Measurements from ENCODE around the gene WDR82. TPM values are rescaled to one million over a fixed set of nuclear protein-coding genes. Genes with fewer than 3 reads are reported as not detected.

WDR82 gene
- total RNA-seq, 4 donors from 2014 or later = 49.5 to 60.3 (median 56.3) TPM

- WGBS, 2 donors = 91 to 92% methylated on average over 1 of the region's 1 CpG
- TF ChIP-seq POLR2A (IDR thresholded peaks at IDR 0.05) (no peak), CTCF (IDR thresholded peaks at IDR 0.05) (no peak)
- H3K4me3 ChIP-seq (ENCODE audit: low read depth, poor library complexity, severe bottlenecking) = no peak overlapping the region
- no peak for DNase-seq (ENCODE audit: low spot score in 2 of 2)
- intact Hi-C loops (cut with DNase I; ENCODE audit: low total_unique reads) = no loop called here
These were observed 28.3 kb downstream of the WDR82 start for GRCh38 chr3:52250122-52250521.

DNA sequence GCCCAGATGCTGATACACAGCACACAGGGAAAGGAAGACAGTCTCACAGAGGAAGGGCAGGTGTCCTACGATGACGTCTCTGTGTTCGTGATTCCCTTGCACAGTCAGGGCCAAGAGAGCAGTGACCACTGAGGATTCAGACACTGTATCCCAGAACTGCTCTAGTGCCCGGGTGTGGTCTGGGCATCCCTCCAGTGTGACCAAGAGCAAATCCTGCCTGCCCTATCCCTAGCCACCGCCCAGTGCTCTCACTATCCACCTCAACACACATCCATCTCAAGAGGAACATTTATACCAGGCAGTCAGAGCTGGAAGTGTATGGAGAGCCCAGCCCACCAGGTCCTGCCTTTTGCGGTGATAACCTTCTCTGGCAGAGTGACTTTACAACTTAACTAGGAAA lies 28.8 kb downstream of the WDR82 start:
- WGBS, 2 donors = 82 to 85% methylated on average over 6 of the region's 6 CpGs
- DNase-seq (ENCODE audit: low spot score in 2 of 2) = peak in 1 of 2 donors; percentile 60
- TF ChIP-seq CTCF (IDR thresholded peaks at IDR 0.05) = no peak
- TF ChIP-seq POLR2A (IDR thresholded peaks at IDR 0.05) = no peak
- no peak overlapping the region for H3K4me3 ChIP-seq (ENCODE audit: low read depth, poor library complexity, severe bottlenecking)
- intact Hi-C loops (cut with DNase I; ENCODE audit: low total_unique reads) = no loop called here

DNA sequence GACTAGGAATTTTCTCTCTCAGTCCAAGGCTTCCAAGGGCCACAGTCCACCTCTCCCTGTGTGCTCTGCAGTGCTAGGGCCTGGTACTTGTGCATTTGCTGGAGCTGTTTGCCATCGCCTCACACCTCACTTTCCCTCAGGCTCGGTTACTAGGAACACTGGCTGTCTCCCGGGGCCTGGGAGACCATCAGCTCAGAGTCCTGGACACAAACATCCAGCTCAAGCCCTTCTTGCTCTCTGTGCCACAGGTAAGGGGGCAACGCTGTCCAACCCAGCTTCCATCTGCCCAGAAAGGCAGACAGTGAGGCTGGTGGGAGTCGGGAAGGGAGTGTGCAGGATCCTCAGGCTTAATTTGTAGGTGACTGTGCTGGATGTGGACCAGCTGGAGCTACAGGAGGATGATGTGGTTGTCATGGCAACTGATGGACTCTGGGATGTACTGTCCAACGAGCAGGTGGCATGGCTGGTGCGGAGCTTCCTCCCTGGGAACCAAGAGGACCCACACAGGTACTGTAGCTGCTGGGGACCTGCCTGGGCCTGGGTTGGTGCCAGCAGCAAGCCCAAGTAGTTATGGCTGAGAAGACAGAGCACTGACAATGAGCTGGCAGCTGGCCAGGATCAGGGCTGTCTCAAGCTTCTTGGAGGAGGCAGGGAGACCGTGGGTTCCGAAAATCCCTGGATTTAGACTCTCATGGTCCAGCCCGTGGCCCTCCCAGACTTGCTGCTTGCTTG lies 29.5 kb downstream of the WDR82 start:
- WGBS, 2 donors = 75 to 80% methylated on average over 10 of the region's 10 CpGs
- DNase-seq (ENCODE audit: low spot score in 2 of 2) = peak in 1 of 2 donors; percentile 87
- H3K4me3 ChIP-seq (ENCODE audit: low read depth, poor library complexity, severe bottlenecking) = no peak overlapping the region
- TF ChIP-seq CTCF (IDR thresholded peaks at IDR 0.05) (no peak), POLR2A (IDR thresholded peaks at IDR 0.05) (no peak)
- intact Hi-C loops (cut with DNase I; ENCODE audit: low total_unique reads) = no loop called here

DNA sequence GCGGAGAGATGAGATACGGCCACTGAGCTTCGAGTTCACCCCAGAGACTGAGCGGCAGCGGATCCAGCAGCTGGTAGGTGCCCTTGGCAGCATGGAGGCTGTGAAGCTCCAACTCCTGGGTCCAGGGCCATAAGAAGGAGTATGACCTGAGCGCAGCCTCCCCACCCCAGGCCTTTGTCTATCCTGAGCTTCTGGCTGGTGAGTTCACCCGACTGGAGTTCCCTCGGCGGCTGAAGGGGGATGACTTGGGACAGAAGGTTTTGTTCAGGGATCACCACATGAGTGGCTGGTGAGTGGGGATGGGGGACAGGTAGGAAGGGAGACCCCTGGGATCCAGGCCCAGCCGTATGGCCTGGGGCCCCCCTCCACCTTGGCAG lies 30.3 kb downstream of the WDR82 start:
- 85 to 92% methylated on average over 7 to 10 of the region's 10 CpGs for WGBS, 2 donors
- TF ChIP-seq CTCF (IDR thresholded peaks at IDR 0.05) (no peak), POLR2A (IDR thresholded peaks at IDR 0.05) (no peak)
- H3K4me3 ChIP-seq (ENCODE audit: low read depth, poor library complexity, severe bottlenecking) = no peak overlapping the region
- intact Hi-C loops (cut with DNase I; ENCODE audit: low total_unique reads) = no loop called here
- peak in 1 of 2 donors; percentile 81 for DNase-seq (ENCODE audit: low spot score in 2 of 2)

GRCh38 chr3:52247409-52248164 lies 30.9 kb downstream of the WDR82 start:
- H3K4me3 ChIP-seq (ENCODE audit: low read depth, poor library complexity, severe bottlenecking) = no peak overlapping the region
- intact Hi-C loops (cut with DNase I; ENCODE audit: low total_unique reads) = no loop called here
- WGBS, 2 donors = 91 to 93% methylated on average over 7 of the region's 7 CpGs
- peak in 1 of 2 donors; percentile 36 for DNase-seq (ENCODE audit: low spot score in 2 of 2)
- no peak for TF ChIP-seq CTCF (IDR thresholded peaks at IDR 0.05)
- TF ChIP-seq POLR2A (IDR thresholded peaks at IDR 0.05) = no peak
